ENCODE measurements around the gene PRC1.

Gene PRC1

GRCh38 chr15:90967206-90967605 lies 27.1 kb downstream of the PRC1 start:
- Histone ChIP-seq H3K9me3 (replicated peaks; ENCODE audit: insufficient read depth, low read length) (no peaks in the 10 kb centered on the region), H3K4me1 (ENCODE audit: low read length) (no peaks in the 10 kb centered on the region), H3K36me3 (replicated peaks; ENCODE audit: insufficient read depth, low read length) (peaks cover 21% of the 10 kb centered on the region), H3K79me2 (ENCODE audit: low read length) (peaks cover 15% of the 10 kb centered on the region), H3K9me2 (replicated peaks; ENCODE audit: insufficient read depth, low read length) (no peaks in the 10 kb centered on the region), H2AFZ (ENCODE audit: low read length) (no peak overlapping the region), H3K4me3 (ENCODE audit: low read length) (no peak overlapping the region), H4K20me1 (ENCODE audit: insufficient read depth, low read length) (no peaks in the 10 kb centered on the region), H3K9ac (ENCODE audit: low read length) (no peak overlapping the region), H3K27me3 (replicated peaks; ENCODE audit: insufficient read depth, low read length) (no peaks in the 10 kb centered on the region), H3K4me2 (ENCODE audit: low read depth, low read length) (no peak overlapping the region), H3K27ac (ENCODE audit: low read length) (no peak overlapping the region), H3F3A (ENCODE audit: insufficient read depth, low read length) (peaks cover 3% of the 10 kb centered on the region; the same call in 1 of the 2 replicates)
- TF ChIP-seq CTCF (IDR thresholded peaks at IDR 0.05; ENCODE audit: low read length) (no peak), EZH2 (optimal IDR thresholded peaks at IDR 0.05; ENCODE audit: low read depth, low read length) (no peak)
- DNase-seq: no peak

- Histone ChIP-seq H3K4me3 (ENCODE audit: low read length) (no peak overlapping the region), H3K27me3 (replicated peaks; ENCODE audit: insufficient read depth, low read length) (no peaks in the 10 kb centered on the region), H3K27ac (ENCODE audit: low read length) (no peak overlapping the region), H3K4me2 (ENCODE audit: low read depth, low read length) (no peak overlapping the region), H3K79me2 (ENCODE audit: low read length) (peaks cover 15% of the 10 kb centered on the region), H3K4me1 (ENCODE audit: low read length) (no peaks in the 10 kb centered on the region), H3F3A (ENCODE audit: insufficient read depth, low read length) (peaks cover 3% of the 10 kb centered on the region; the same call in 1 of the 2 replicates), H2AFZ (ENCODE audit: low read length) (no peak overlapping the region), H3K36me3 (replicated peaks; ENCODE audit: insufficient read depth, low read length) (peaks cover 21% of the 10 kb centered on the region), H4K20me1 (ENCODE audit: insufficient read depth, low read length) (no peaks in the 10 kb centered on the region), H3K9ac (ENCODE audit: low read length) (no peak overlapping the region), H3K9me2 (replicated peaks; ENCODE audit: insufficient read depth, low read length) (no peaks in the 10 kb centered on the region), H3K9me3 (replicated peaks; ENCODE audit: insufficient read depth, low read length) (no peaks in the 10 kb centered on the region)
- no peak for DNase-seq
- TF ChIP-seq EZH2 (optimal IDR thresholded peaks at IDR 0.05; ENCODE audit: low read depth, low read length): no peak
- TF ChIP-seq CTCF (IDR thresholded peaks at IDR 0.05; ENCODE audit: low read length): no peak
- no peak for TF ChIP-seq EZH2phosphoT487 (IDR thresholded peaks at IDR 0.05; ENCODE audit: low read length)
These were observed 28.1 kb downstream of the PRC1 start for GRCh38 chr15:90966262-90966661.

- Histone ChIP-seq H3K9me3 (replicated peaks; ENCODE audit: insufficient read depth, low read length) (no peaks in the 10 kb centered on the region), H3K27ac (ENCODE audit: low read length) (no peak overlapping the region), H3K36me3 (replicated peaks; ENCODE audit: insufficient read depth, low read length) (peaks cover 8% of the 10 kb centered on the region; the same call in 1 of the 2 replicates), H4K20me1 (ENCODE audit: insufficient read depth, low read length) (no peaks in the 10 kb centered on the region; the same call in 1 of the 2 replicates), H3K4me3 (ENCODE audit: low read length) (no peak overlapping the region), H3F3A (ENCODE audit: insufficient read depth, low read length) (no peaks in the 10 kb centered on the region; the same call in 1 of the 2 replicates), H3K9ac (ENCODE audit: low read length) (no peak overlapping the region), H3K4me2 (ENCODE audit: low read depth, low read length) (no peak overlapping the region), H3K9me2 (replicated peaks; ENCODE audit: insufficient read depth, low read length) (no peaks in the 10 kb centered on the region), H3K4me1 (ENCODE audit: low read length) (no peaks in the 10 kb centered on the region), H3K79me2 (ENCODE audit: low read length) (peaks cover 36% of the 10 kb centered on the region), H3K27me3 (replicated peaks; ENCODE audit: insufficient read depth, low read length) (no peaks in the 10 kb centered on the region), H2AFZ (ENCODE audit: low read length) (no peak overlapping the region)
- TF ChIP-seq EZH2phosphoT487 (IDR thresholded peaks at IDR 0.05; ENCODE audit: low read length): no peak
- no peak for TF ChIP-seq CTCF (IDR thresholded peaks at IDR 0.05; ENCODE audit: low read length)
- DNase-seq: no peak
These were observed 32.3 kb downstream of the PRC1 start for GRCh38 chr15:90962021-90962420.
